GM18907 (cell line): ENCODE results near the gene TMC4.
"Not testable (repeated sequence)": the region's sequence is repeated elsewhere in the genome, so short reads cannot be mapped to it uniquely, and the experiment has no call there.

Source experiments
- ATAC-seq: cut with Tn5 transposase; IDR thresholded peaks from one replicate; pipeline ENCODE4 v1.9.1; 2021; ENCODE audit warnings: mild to moderate bottlenecking, moderate library complexity; ENCODE audit not compliant: unreplicated experiment

Gene TMC4

DNA sequence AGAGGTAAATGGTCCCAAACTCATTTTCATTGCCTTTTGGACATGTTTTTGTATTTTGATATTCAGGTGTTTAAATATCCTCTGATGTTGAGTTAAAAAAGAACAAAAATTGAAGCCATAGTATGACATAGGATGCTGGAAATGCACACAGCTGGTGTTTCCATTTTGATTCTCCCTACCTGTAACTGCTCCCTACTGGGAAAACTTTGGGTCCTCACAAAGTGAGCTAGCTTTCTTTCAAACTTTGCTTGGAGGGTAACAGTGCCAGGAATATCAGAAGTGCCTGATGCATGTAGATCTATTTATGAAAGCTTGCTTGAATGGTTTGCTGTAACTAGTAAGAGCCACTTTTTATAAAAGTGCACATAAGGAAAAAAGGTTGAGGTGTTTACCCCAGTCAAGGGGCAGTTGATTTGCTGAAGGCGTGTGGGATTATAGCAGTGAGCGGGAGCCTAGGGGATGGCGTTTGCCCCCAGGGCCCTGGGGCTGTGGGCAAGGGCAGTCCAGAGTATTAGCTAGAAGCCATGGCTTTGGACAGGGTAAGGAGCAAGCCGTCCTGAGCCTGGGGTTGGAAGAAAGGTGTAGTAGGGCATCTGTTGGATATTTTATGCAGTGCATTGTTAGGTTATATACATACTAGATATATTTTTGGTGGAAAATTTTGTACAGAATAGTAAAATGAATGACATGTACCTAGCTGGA is 32.0 kb upstream of the TMC4 start:
- no peak for ATAC-seq

DNA sequence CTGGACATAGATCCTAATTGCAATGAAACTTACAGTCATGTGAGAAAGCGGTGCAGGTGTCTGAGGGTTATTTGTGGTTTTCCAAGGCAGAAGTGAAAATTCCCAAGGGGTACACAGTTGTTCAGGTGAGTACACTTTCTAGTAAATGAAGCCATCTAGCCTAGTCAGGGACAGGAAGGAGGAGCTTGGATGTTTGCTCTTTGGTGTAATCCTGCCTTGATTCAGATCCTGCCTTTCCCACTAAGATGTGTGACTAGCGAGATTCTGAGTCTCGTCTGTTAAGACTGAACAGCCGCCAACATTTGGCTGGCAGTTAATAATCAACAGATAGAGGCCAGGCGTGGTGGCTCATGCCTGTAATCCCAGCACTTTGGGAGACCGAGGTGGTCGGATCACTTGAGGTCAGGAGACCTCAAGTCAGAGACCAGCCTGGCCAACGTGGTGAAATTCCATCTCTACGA is 30.2 kb upstream of the TMC4 start:
- ATAC-seq = no peak

- no peak for ATAC-seq
These were observed 29.0 kb upstream of the TMC4 start for GRCh38 chr19:54201980-54202379.

- no peak for ATAC-seq
These were observed 28.3 kb upstream of the TMC4 start for GRCh38 chr19:54201172-54201701.

DNA sequence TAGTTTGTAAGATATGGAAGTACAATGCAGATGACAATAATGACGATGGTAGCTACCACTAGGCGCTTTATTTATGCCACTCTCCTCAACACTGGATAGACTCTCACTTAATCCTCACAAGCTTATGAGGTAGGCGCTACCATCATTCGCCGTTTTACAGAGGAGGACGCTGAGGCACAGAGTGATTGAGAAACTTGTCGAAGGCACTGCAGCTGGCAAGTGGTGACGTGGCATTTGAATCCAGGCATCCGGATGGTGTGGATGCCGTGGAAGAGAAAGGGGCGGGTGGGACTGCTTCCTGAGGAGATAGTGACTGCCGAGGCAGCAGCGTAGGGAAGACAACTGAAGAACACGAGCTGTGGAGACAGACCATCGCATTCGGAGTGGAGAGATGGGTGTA is 26.4 kb upstream of the TMC4 start:
- ATAC-seq = no peak

DNA sequence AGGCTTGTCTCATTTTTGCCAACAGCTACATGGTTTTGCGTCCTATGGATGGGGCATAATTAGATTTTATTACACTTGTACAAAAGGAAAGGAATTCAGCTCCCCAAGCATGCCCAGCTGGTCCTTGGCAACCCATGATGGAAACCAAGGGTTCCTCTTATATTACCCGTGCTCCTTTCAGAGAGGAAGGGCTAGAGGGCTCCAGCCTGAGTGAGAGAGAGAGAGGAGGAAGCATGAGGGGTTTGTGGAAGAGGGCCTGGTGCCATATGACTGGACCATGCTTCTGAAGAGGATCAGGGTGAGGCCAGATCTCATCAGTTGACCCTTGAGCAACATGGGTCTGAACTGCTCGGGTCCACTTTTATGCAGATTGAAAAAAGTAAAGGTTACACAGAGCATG is 24.2 kb upstream of the TMC4 start:
- no peak for ATAC-seq

- ATAC-seq = no peak
These were observed 23.6 kb upstream of the TMC4 start for GRCh38 chr19:54196536-54196935.

GRCh38 chr19:54194463-54194862 is 21.5 kb upstream of the TMC4 start:
- not testable (repeated sequence) for ATAC-seq

DNA sequence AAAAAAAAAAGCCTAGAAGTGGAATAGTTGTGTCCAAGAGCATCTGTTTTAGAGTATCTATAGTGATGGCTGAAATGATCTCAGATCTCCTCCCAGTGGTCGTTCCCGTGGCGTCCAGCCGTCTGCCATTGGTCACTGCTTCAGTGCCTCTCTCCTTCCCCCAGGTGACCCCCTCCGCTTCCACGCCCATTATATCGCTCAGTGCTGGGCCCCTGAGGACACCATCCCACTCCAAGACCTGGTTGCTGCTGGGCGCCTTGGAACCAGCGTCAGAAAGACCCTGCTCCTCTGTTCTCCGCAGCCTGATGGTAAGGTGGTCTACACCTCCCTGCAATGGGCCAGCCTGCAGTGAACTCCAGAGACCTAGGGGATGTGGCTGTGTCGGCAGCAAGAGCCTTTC is 20.1 kb upstream of the TMC4 start:
- no peak for ATAC-seq

- ATAC-seq = no peak
These were observed 19.0 kb upstream of the TMC4 start for GRCh38 chr19:54191811-54192453.

- ATAC-seq = peak; percentile 33
These were observed 18.3 kb upstream of the TMC4 start, which contains the start of gene TSEN34 for GRCh38 chr19:54191011-54191810. Gene TSEN34 (plus strand): TSS chr19:54191308. CDS start chr19:54191365, 57 bp downstream.

- ATAC-seq = peak; percentile 55
These were observed 17.6 kb upstream of the TMC4 start for GRCh38 chr19:54190503-54191010.

- ATAC-seq = peak; percentile 61
These were observed 17.0 kb upstream of the TMC4 start for GRCh38 chr19:54189735-54190502.

DNA sequence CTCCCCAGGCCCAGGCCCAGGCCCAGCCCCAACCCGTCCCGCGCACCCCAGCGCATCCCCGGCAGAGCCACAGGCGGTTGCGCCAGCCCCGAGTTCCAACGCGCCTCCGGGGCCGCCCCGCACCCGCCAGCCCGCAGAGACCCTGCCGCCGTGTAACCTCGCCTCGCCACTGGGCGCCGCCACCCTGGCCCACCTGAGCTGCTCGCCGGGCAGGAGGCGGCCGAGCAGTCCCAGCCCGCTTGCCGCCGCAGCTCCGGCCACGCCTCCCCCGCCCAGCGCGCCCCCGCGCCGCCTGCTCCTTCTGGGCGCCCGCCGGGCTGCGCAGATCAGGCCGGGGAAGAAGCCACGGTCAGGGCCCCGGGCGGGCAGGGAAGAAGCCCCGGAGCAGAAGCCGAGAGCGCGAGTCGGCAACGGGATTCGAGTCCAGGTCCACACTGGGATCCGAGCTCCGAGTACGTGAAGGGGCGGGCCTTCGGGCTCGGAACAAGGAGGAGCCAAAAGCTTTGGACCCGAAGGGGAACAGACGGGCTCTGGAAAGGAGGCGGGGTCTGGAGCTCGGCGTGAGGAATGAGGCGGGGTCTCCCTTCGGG is 16.3 kb upstream of the TMC4 start, which contains the start of gene MBOAT7:
MBOAT7 (minus strand) TSS at position 436 of the 590 bp plus-strand sequence. CDS start 1,072 bp downstream, outside the sequence.
- peak; percentile 21 for ATAC-seq

DNA sequence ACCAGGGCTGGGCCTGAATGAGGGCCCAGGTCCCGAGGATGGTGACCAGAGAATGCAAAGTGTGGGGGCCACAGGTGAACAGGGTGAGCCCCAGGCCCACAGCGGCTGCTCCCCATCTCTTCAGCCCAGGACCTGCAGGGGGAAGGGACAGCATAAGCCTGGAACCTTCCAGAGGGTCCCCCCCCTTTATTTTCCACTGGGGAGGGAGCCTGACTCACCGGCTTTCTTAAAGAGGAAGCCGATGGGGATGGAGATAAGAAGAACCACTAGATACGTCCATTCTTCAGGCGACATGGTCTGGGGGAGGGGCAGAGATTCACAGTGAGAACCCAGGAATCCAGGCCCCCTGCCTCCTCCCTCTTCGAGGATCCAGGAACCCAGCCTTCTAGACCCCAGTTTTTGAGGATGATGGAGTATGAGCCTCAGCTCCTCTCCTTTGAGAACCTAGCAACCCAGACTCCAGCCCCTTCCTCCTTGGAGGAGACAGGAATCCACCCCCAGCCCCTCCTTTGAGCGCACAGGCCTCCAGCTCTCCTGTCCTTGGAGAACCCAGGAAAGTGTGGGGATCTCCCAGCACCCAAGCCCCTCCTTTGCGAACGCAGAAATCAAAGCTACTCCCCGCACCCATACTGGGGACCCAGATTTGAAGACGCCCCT is 15.4 kb upstream of the TMC4 start:
- no peak for ATAC-seq

DNA sequence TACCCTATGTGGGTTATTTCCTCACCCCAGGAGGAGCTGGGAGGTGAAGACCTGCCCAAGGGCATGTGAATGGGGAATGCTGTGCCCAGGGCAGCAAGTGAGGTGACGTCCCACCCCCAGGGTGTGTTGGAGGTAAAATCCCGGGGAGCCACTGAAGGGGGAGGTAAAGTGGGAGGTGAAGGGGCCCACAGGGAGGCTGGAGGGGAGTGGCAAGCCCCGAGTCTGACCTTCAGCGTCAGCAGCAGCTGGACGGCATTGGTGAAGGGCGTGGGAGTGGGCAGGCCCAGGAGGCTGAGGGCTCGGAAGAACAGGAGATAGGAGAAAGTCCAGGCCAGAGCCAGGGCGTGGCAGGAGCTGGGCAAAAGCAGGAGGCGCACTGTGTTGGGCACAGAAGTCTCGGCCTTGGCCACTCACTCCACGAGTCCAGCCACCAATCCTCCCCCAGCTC is 14.0 kb upstream of the TMC4 start:
- ATAC-seq = no peak

DNA sequence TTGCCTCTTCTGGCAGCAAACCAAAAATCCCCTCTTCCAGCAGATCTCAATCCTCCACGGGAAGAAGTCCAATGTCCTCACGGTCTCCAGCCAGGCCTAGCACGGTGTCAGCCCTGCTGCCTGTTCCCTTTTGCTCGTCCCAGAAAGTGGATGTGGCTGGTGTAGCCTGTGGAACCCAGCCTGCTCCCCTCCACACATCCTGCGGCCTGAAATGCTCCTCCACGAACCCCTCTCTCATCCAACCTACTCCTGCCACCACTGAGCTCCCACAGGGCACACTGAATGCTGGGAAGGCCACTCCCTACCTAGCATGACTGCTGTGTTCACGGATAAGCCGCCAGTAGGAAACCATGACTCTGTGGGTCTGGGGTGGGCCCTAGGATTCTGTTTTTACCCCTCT is 13.4 kb upstream of the TMC4 start:
- no peak for ATAC-seq

DNA sequence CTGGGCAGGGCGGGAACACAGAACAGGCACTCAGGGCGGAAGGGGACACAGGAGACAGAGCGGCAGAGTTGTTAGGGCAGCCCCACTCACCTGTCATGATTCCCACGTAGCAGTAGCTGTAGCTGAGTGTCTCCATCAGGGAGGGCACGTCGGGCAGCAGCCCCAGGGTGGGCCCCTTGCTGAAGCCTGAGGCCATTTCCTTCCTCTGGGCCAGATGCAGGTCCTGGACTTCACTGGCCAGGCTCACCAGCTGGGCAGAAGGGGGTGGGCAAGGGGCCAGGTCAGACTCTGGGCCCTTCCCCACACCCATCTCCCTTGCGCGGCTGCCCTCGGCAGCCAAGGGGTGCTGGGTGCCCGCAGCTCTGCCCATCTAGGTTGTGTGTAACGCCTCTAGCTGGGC is 10.5 kb upstream of the TMC4 start:
- ATAC-seq = no peak

DNA sequence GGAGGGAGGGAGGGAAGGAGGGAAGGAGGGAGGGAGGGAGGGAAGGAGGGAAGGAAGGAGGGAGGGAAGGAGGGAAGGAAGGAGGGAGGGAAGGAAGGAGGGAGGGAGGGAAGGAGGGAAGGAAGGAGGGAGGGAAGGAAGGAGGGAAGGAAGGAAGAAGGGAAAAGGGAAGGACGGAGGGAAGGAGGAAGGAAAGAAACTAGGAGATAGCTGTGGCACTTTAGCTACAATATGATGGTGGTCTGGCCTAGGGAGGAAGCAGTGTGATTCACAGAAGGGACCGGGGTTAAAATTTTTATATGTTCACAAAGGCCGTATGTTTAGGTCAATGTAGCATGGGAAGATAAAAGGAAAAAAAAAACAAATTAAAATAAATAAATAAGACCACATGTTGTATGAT is 8.9 kb upstream of the TMC4 start:
- not testable (repeated sequence) for ATAC-seq
